ENCODE data around the gene ZNF407. TPM values are rescaled to one million over a fixed set of nuclear protein-coding genes. Genes with fewer than 3 reads are reported as not detected.

Gene ZNF407
- total and polyA plus RNA-seq, 2 of the 13 experiments (the other 11 are each of a cell fraction or from before 2014, with no cell fraction given) = 2.3 to 8.7 TPM

GRCh38 chr18:74742573-74743243 is 145.0 kb downstream of the ZNF407 start (continued):
- TF ChIP-seq AKNA (CRISPR knock-in tag; IDR thresholded peaks at IDR 0.05; ENCODE audit: borderline replicate concordance) = no peak
- TF ChIP-seq TAF15 (IDR thresholded peaks at IDR 0.05; ENCODE audit: low read depth, low read length, poor library complexity, severe bottlenecking) = no peak

- BruUV-seq (replicated peaks) = no TSS peak
- Histone ChIP-seq H3K36me3 (replicated peaks in 1 of 2; ENCODE audit: control insufficient read depth in 1 of 2, insufficient read depth in 2 of 2, low read length in 2 of 2) (no peaks in the 10 kb centered on the region), H3K4me3 (replicated peaks in 1 of 3; ENCODE audit: insufficient read depth in 1 of 3, low read depth in 2 of 3, low read length in 3 of 3) (no peak overlapping the region), H3K4me1 (ENCODE audit: insufficient read depth, low read length) (peaks cover 6% of the 10 kb centered on the region), H3K27ac (ENCODE audit: extremely low read length, insufficient read depth, low read length) (no peak overlapping the region), H3K27me3 (ENCODE audit: control insufficient read depth in 1 of 2, insufficient read depth in 2 of 2, low read length in 2 of 2) (no peaks in the 10 kb centered on the region), H4K20me1 (ENCODE audit: insufficient read depth, low read length) (no peaks in the 10 kb centered on the region), H3K79me2 (ENCODE audit: insufficient read depth, low read length) (no peaks in the 10 kb centered on the region), H3K4me2 (ENCODE audit: low read depth, low read length) (no peak overlapping the region), H2AFZ (ENCODE audit: low read length) (no peak overlapping the region), H3K9ac (ENCODE audit: insufficient read depth, low read depth, low read length) (no peak overlapping the region), H3K9me3 (ENCODE audit: low read length) (no peaks in the 10 kb centered on the region)
- ATAC-seq (peak; percentile 46; the same call in 2 of the 3 replicates), FAIRE-seq (no peak), DNase-seq (ENCODE audit: low spot score) (peak; percentile 15)
- in situ Hi-C loops (cut with HindIII; ENCODE audit: extremely low pct_ligation_motif_present, low pct_unique_long_range_greater_than_20kb) = no loop called here
- CTCF ChIA-PET (ENCODE audit: low intra/inter-chr PET ratio, low total read pairs) = no interaction called here
- no peak for TF ChIP-seq ZNF275 (CRISPR knock-in tag; IDR thresholded peaks at IDR 0.05; ENCODE audit: borderline replicate concordance)
- no peak for TF ChIP-seq ZNF430 (CRISPR knock-in tag; IDR thresholded peaks at IDR 0.05)
- TF ChIP-seq NONO (IDR thresholded peaks at IDR 0.05) = no peak
- no peak for TF ChIP-seq NONO (CRISPR knock-in tag; conservative IDR thresholded peaks at IDR 0.05)
- peak; percentile 26; the same call in 1 of the 2 replicates for TF ChIP-seq HOMEZ (CRISPR knock-in tag; IDR thresholded peaks at IDR 0.05; ENCODE audit: low read depth)
- WGBS (ENCODE audit: low lambda C conversion rate) = 93% methylated on average over 10 of the region's 10 CpGs
- POLR2A ChIA-PET = no interaction called here
- intact Hi-C loops (cut with micrococcal nuclease; ENCODE audit: unreplicated experiment) = no loop called here
Measured at GRCh38 chr18:74745633-74746403, 148.1 kb downstream of the ZNF407 start.
